B cell (primary cell): ENCODE measurements around the gene SRRD. TPM values are rescaled to one million over a fixed set of nuclear protein-coding genes. Genes with fewer than 3 reads are reported as not detected.

ENCODE experiments used
- ATAC-seq: fragments of 200-7000 bp; cut with Tn5 transposase; one replicate; pipeline ENCODE4 v1.10.0; 2021; ENCODE audit warnings: low read depth, mild to moderate bottlenecking, moderate number of reproducible peaks, moderate library complexity
- CTCF ChIA-PET: fragments of 350-600 bp; sonication (Branson Sonifier 250); formaldehyde crosslinking; loops from one replicate; lab custom pipeline; 2021; ENCODE audit warnings: antibody characterized with exemption, inconsistent platforms; lab: Charles Lee
- POLR2A ChIA-PET: fragments of 350-600 bp; sonication (Branson Sonifier 250); formaldehyde crosslinking; loops from one replicate; lab custom pipeline; 2021; ENCODE audit warnings: antibody characterized with exemption; lab: Charles Lee
- DNase-seq: peaks from one replicate; pipeline ENCODE4 v3.0.0; 2013
- H2AFZ ChIP-seq: 2 replicates; pipeline ENCODE4 v1.6.1; 2012; ENCODE audit warnings: mild to moderate bottlenecking, low read depth, low read length; ENCODE audit not compliant: insufficient read depth, poor library complexity, severe bottlenecking
- H3K27ac ChIP-seq, 2 donors: 1 replicate in 1 of 2; 2 replicates in 1 of 2; pipeline ENCODE4 v1.5.1; 2012 to 2013; ENCODE audit warnings: low read length in 2 of 2, mild to moderate bottlenecking in 2 of 2, moderate library complexity in 1 of 2
- H3K27me3 ChIP-seq, 4 experiments: fragments of 200-600 bp in 1 of 4; sonication (generic) in 1 of 4; replicated peaks in 1 of 4; 1 replicate in 2 of 4; 2 replicates in 2 of 4; pipeline versions ENCODE4 v1.6.1 to v1.7.0; 2013 to 2016; ENCODE audit warnings: low read length in 3 of 4, mild to moderate bottlenecking in 2 of 4, mixed read lengths in 1 of 4, moderate library complexity in 1 of 4; ENCODE audit not compliant: insufficient read depth in 4 of 4, control insufficient read depth in 3 of 4; ENCODE audit errors: control extremely low read depth in 1 of 4
- H3K36me3 ChIP-seq, 2 experiments: replicated peaks in 1 of 2; 1 replicate in 1 of 2; 2 replicates in 1 of 2; pipeline versions ENCODE4 v1.6.1 to v1.7.1; 2013; ENCODE audit warnings: low read length in 1 of 2; ENCODE audit not compliant: insufficient read depth in 2 of 2, control insufficient read depth in 1 of 2; ENCODE audit errors: control extremely low read depth in 1 of 2, extremely low read depth in 1 of 2
- H3K4me1 ChIP-seq, 2 donors: fragments of 200-600 bp in 1 of 2; sonication (generic) in 1 of 2; 1 replicate in 1 of 2; 2 replicates in 1 of 2; pipeline versions ENCODE4 v1.5.1 to v1.6.1; 2013 to 2017; ENCODE audit warnings: low read length in 2 of 2; ENCODE audit not compliant: control insufficient read depth in 2 of 2, insufficient read depth in 2 of 2
- H3K4me2 ChIP-seq: replicated peaks from 2 replicates; pipeline ENCODE3; 2012; ENCODE audit warnings: mild to moderate bottlenecking, low read depth, low read length; ENCODE audit not compliant: poor library complexity, severe bottlenecking
- H3K4me3 ChIP-seq, 5 experiments: fragments of 200-600 bp in 1 of 5; sonication (generic) in 1 of 5; 1 replicate in 3 of 5; 2 replicates in 2 of 5; pipeline versions ENCODE4 v1.5.1 to v1.7.0; 2011 to 2016; ENCODE audit warnings: low read length in 4 of 5, mild to moderate bottlenecking in 4 of 5, low read depth in 2 of 5, control low read depth in 1 of 5, moderate library complexity in 1 of 5; ENCODE audit not compliant: insufficient read depth in 1 of 5; ENCODE audit errors: control extremely low read depth in 1 of 5, extremely low read depth in 1 of 5
- H3K79me2 ChIP-seq: fragments of 200-600 bp; sonication (generic); one replicate; pipeline ENCODE4 v1.6.0; 2016; ENCODE audit warnings: low read length; ENCODE audit not compliant: control insufficient read depth, insufficient read depth
- H3K9ac ChIP-seq: fragments of 200-600 bp; sonication (generic); 2 replicates; pipeline ENCODE4 v1.6.1; 2017; ENCODE audit warnings: mild to moderate bottlenecking, low read length, moderate library complexity
- H3K9me3 ChIP-seq, 3 donors: one replicate each; pipeline versions ENCODE4 v1.6.1 to v1.7.1; 2013; ENCODE audit warnings: low read length in 2 of 3; ENCODE audit not compliant: control insufficient read depth in 2 of 3, insufficient read depth in 1 of 3; ENCODE audit errors: control extremely low read depth in 1 of 3
- H4K20me1 ChIP-seq: 2 replicates; pipeline ENCODE4 v1.6.0; 2012; ENCODE audit warnings: mild to moderate bottlenecking, low read length; ENCODE audit not compliant: insufficient read depth, control insufficient read depth, poor library complexity, severe bottlenecking
- H3K27ac Mint-ChIP-seq: one replicate; pipeline ENCODE4 v1.8.0; 2021; ENCODE audit warnings: mixed read lengths
- H3K27me3 Mint-ChIP-seq: one replicate; pipeline ENCODE4 v1.8.0; 2021; ENCODE audit warnings: mixed read lengths
- H3K4me1 Mint-ChIP-seq: one replicate; pipeline ENCODE4 v1.8.0; 2021; ENCODE audit warnings: mixed read lengths
- H3K4me3 Mint-ChIP-seq: one replicate; pipeline ENCODE4 v1.8.0; 2021; ENCODE audit warnings: mixed read lengths
- H3K9me3 Mint-ChIP-seq: one replicate; pipeline ENCODE4 v1.8.0; 2022; ENCODE audit warnings: mixed read lengths; ENCODE audit not compliant: insufficient read depth
- CTCF ChIP-seq: fragments of 200-600 bp; IDR thresholded peaks from one replicate; pipeline ENCODE4 v1.8.0; 2022; ENCODE audit warnings: antibody characterized with exemption, mild to moderate bottlenecking
- EZH2 ChIP-seq: IDR thresholded peaks from 2 replicates; pipeline ENCODE4 v1.6.1; 2012; ENCODE audit warnings: borderline replicate concordance, low read depth, mild to moderate bottlenecking, moderate library complexity, low read length; ENCODE audit not compliant: insufficient read depth, poor library complexity, severe bottlenecking
- WGBS: methylation state at CpG from one replicate; pipeline ENCODE4 v1.1.5; 2013; ENCODE audit warnings: missing lambda C conversion rate; ENCODE audit not compliant: insufficient coverage; 5-methylcytosine and 5-hydroxymethylcytosine counted together
- intact Hi-C: fragments of 100-400 bp; cut with micrococcal nuclease; formaldehyde crosslinking; loops from one replicate; pipeline ENCODE4 v1.10.0; 2022
- polyA plus RNA-seq: library from polyadenylated mRNA; depleted of rRNA; stranded (reverse); fragments of >200 nt; gene quantifications from 2 replicates; pipeline ENCODE4 v1.2.3, GENCODE V29; 2012
- total RNA-seq, 2 donors: library from RNA; stranded (reverse); fragments of 120-200 nt in 1 of 2; gene quantifications; 1 replicate in 1 of 2; 2 replicates in 1 of 2; pipeline versions ENCODE4 v1.2.3 to v1.2.4, GENCODE V29; 2013 to 2022

SRRD gene
- total and polyA plus RNA-seq, 2 donors (not counting 1 experiment from before 2014, with no cell fraction given): 7.8 to 19.2 TPM

- no peak overlapping the region for H3K4me3 Mint-ChIP-seq
- CTCF ChIA-PET: no interaction called here
- H3K27ac Mint-ChIP-seq: no peak overlapping the region
- no peaks in the 10 kb centered on the region for H3K4me1 ChIP-seq
- no peaks in the 10 kb centered on the region for H3K79me2 ChIP-seq
- no peak overlapping the region for H3K27ac ChIP-seq
- TF ChIP-seq CTCF (no peak), EZH2 (no peak)
- no peaks in the 10 kb centered on the region for H3K4me1 Mint-ChIP-seq
- no peak overlapping the region for H3K4me2 ChIP-seq
- POLR2A ChIA-PET: no interaction called here
- WGBS: 91% methylated on average over 5 of the region's 9 CpGs
- no peaks in the 10 kb centered on the region for H3K9me3 Mint-ChIP-seq
- H3K27me3 Mint-ChIP-seq: no peaks in the 10 kb centered on the region
- intact Hi-C loops: no loop called here
- H4K20me1 ChIP-seq: no peaks in the 10 kb centered on the region
- peaks cover 4 to 38% of the 10 kb centered on the region in 2 experiments for H3K36me3 ChIP-seq
- H3K9me3 ChIP-seq: no peaks in the 10 kb centered on the region
- no peak overlapping the region for H3K4me3 ChIP-seq
- H2AFZ ChIP-seq: no peak overlapping the region
- DNase-seq (no peak), ATAC-seq (no peak)
- H3K27me3 ChIP-seq: no peaks in the 10 kb centered on the region
- no peak overlapping the region for H3K9ac ChIP-seq
These were observed 33.1 kb upstream of the SRRD start for GRCh38 chr22:26450453-26451185.

GRCh38 chr22:26452236-26453016, 31.3 kb upstream of the SRRD start:
- no peaks in the 10 kb centered on the region for H3K27me3 Mint-ChIP-seq
- ATAC-seq: no peak
- Histone ChIP-seq H3K9me3 (no peaks in the 10 kb centered on the region), H3K36me3 (peaks cover 6 to 45% of the 10 kb centered on the region in 2 experiments), H3K4me3 (no peak overlapping the region), H3K9ac (no peak overlapping the region), H3K79me2 (peaks cover 5% of the 10 kb centered on the region), H3K4me2 (no peak overlapping the region), H2AFZ (no peak overlapping the region), H4K20me1 (no peaks in the 10 kb centered on the region), H3K27ac (no peak overlapping the region), H3K4me1 (no peaks in the 10 kb centered on the region), H3K27me3 (no peaks in the 10 kb centered on the region)
- DNase-seq: no peak
- intact Hi-C loops: no loop called here
- POLR2A ChIA-PET: no interaction called here
- no peak overlapping the region for H3K4me3 Mint-ChIP-seq
- TF ChIP-seq EZH2 (no peak), CTCF (no peak)
- WGBS: 98% methylated on average over 19 of the region's 23 CpGs
- no peak overlapping the region for H3K27ac Mint-ChIP-seq
- H3K9me3 Mint-ChIP-seq: no peaks in the 10 kb centered on the region
- no peaks in the 10 kb centered on the region for H3K4me1 Mint-ChIP-seq
- CTCF ChIA-PET: interaction anchor here (1.0 to 1.7 kb wide), 4 partner anchors 7 to 50 kb away, joined by 3 to 9 read pairs (median 4); no protein-coding TSS in a partner anchor
